ENCODE results near the gene ESRRG. TPM values are rescaled to one million over a fixed set of nuclear protein-coding genes. Genes with fewer than 3 reads are reported as not detected.

ESRRG gene
- total RNA-seq, 4 donors from 2014 or later = 0.13 to 0.76 (median 0.24) TPM

DNA sequence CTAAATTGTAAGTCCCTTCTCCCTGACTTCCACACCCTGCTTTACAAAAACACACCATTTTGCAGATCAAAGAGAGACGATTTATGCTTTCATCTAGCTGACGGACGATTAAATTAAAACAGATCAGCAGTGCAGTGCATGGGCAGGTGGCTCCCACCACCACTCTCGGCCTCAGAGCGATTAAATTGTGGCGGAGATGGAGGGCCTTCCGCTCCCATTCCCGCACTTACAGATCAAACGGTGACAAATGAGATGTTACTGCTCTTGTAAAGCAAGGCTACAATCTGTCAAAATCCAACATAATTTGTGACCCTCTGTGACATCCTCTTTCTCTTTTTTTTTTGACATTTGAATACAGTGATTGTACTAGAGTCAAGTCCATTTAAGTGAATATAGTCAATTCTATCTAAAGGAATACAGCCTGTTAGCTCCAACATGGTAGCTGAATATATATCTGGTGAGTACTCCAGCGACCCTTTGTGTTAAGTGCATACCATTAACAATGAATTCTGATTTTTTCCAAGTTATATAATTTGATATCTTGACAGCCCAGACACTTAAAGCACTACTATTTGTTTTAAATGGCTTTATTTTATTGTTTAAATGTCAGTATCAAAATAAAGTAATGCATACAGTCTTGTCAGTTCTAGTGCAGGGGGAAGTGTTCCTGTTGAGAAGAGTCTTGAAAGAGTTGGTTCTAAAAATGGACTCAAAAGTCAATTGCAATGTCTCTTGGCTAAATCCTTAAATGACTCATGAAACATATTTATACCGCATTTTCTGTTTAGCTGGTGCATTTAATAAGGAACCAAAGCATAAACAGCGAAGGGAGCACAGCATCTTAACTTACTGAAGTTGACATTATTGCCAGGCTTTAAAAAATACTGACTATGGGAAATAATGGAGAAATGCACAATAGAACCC is 109.0 kb downstream of the ESRRG start:
- 87 to 89% methylated on average over 12 of the region's 12 CpGs for WGBS, 2 donors
- Histone ChIP-seq H3K27ac (no peak overlapping the region), H3K4me3 (no peak overlapping the region), H3K36me3 (no peaks in the 10 kb centered on the region), H3K4me1 (no peaks in the 10 kb centered on the region), H3K27me3 (no peaks in the 10 kb centered on the region), H3K9me3 (no peaks in the 10 kb centered on the region)
- no peak for TF ChIP-seq POLR2A (IDR thresholded peaks at IDR 0.05)
- no peak for TF ChIP-seq CTCF (IDR thresholded peaks at IDR 0.05)
- no peak for DNase-seq
- intact Hi-C loops (cut with DNase I) = no loop called here

DNA sequence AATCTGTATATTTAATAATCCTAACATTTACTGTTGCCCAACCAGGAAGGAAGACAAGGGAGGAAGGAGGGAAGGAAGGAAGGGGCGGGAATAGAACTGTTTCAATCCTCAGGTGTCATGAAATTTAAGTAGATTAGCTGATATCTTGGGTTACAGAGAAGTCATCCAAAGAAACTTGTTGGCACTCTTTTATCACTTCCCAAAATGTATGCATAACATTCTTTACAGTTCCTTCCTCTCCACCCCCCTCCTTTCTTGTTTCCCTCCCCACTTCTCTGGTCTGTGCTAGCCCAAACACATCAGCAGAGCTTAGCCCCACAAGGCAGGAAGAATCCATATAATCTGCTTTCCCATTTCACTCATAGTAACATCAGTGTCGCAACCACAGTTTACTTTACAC is 110.9 kb downstream of the ESRRG start:
- TF ChIP-seq CTCF (IDR thresholded peaks at IDR 0.05) (no peak), POLR2A (IDR thresholded peaks at IDR 0.05) (no peak)
- WGBS, 2 donors = 48 to 71% methylated on average over 2 of the region's 2 CpGs
- Histone ChIP-seq H3K36me3 (no peaks in the 10 kb centered on the region), H3K9me3 (no peaks in the 10 kb centered on the region), H3K27me3 (no peaks in the 10 kb centered on the region), H3K4me3 (no peak overlapping the region), H3K4me1 (no peaks in the 10 kb centered on the region), H3K27ac (no peak overlapping the region)
- intact Hi-C loops (cut with DNase I) = no loop called here
- DNase-seq = no peak

DNA sequence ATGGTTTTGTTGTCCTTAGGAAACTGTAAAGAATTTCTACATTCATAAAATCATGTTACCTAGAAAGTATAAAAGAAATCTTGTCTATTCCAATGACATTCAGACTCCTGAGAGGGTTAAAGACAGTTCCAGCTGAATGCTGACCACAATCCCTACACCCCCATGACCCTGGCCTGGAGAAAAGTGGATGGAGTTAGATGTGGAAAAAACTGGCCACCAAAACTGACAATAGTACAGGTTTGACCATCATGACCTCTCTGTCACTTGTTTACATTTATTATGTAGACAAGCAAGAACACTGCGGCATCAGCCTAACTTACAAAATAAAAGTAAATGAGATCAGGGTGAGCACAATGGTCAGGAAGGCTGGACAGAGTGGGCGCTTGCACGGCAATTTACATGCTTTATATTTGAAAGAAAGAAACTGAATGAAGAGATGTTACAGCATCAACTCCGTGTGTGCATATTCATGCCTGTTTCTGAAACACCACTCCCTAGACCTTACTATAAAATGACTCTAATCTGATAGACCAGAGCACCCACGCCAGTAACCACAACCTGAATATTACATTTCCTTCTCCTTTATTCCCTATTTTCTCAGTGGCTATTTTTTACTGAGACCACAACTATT is 116.0 kb downstream of the ESRRG start:
- H3K27ac ChIP-seq = no peak overlapping the region

DNA sequence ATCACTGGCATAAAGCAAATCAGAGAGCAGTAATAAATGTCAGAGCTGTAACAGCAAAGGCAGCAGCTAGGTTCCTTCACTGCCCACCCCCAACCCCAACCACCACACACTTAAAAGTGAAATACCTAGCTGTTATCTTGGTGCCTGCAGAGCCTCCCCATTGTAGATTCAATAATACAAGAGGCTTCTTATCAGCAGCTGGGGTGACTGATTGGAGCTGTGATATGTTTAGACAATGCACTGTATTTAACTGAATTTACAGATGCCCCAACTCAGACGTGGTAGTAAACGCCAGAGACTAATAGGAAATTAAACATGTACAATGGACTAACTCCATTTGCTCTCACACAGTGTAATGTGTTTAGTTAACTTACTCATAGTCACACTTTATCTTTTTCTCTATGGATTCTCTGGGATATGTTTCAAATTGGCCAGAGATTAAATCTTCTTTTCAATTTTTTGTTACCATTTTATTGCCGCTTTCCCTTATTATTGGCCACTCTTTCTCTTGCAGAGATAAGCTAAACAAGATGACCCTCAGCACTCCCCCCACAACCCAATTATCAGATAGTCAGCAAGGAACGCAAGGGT is 117.1 kb downstream of the ESRRG start:
- no peak overlapping the region for H3K27ac ChIP-seq
- no peak for DNase-seq
- no peaks in the 10 kb centered on the region for H3K9me3 ChIP-seq
- H3K36me3 ChIP-seq = no peaks in the 10 kb centered on the region
- H3K27me3 ChIP-seq = no peaks in the 10 kb centered on the region
- intact Hi-C loops (cut with DNase I) = no loop called here
- H3K4me3 ChIP-seq = no peak overlapping the region
- 55 to 66% methylated on average over 4 of the region's 4 CpGs for WGBS, 2 donors
- H3K4me1 ChIP-seq = peaks cover 0 to 5% (median 0%) of the 10 kb centered on the region in 3 donors
- TF ChIP-seq CTCF (IDR thresholded peaks at IDR 0.05) (no peak), POLR2A (IDR thresholded peaks at IDR 0.05) (no peak)

More for the DNA sequence above, 116.0 kb downstream of the ESRRG start:
- no peak for DNase-seq
- no peaks in the 10 kb centered on the region for H3K4me1 ChIP-seq
- no peak for TF ChIP-seq CTCF (IDR thresholded peaks at IDR 0.05)
- no peak for TF ChIP-seq POLR2A (IDR thresholded peaks at IDR 0.05)
- WGBS, 2 donors = 60 to 64% methylated on average over 5 of the region's 5 CpGs
- intact Hi-C loops (cut with DNase I) = no loop called here
- no peaks in the 10 kb centered on the region for H3K36me3 ChIP-seq
- no peaks in the 10 kb centered on the region for H3K27me3 ChIP-seq
- H3K4me3 ChIP-seq = no peak overlapping the region
- H3K9me3 ChIP-seq = no peaks in the 10 kb centered on the region

DNA sequence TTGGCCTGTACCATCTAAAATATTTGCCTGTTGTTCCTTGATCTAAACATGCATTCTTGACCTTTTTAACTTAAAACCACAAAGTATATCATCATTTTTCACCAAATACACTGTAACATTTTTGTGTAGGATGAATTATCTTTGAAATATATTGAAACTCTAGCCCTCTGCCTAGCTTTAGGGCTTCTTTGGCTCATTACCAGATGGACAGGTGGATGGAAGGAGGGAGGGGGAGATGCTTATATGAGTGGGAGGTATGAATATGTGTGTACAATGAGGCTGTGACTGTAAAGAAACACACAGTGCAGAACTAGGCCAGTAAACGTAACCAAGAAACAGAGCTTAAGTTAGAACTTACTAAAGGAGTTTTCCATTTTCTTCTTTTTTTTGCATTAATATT is 118.5 kb downstream of the ESRRG start:
- Histone ChIP-seq H3K36me3 (no peaks in the 10 kb centered on the region), H3K27me3 (no peaks in the 10 kb centered on the region), H3K4me3 (no peak overlapping the region), H3K4me1 (peaks cover 0 to 13% (median 0%) of the 10 kb centered on the region in 3 donors), H3K9me3 (no peaks in the 10 kb centered on the region), H3K27ac (no peak overlapping the region)
- TF ChIP-seq POLR2A (IDR thresholded peaks at IDR 0.05) = no peak
- intact Hi-C loops (cut with DNase I) = no loop called here
- no peak for DNase-seq
- WGBS, 2 donors = 83 to 86% methylated on average over 1 of the region's 1 CpG

All from esophagus squamous epithelium (tissue), 5 donors.